H9 (cell line): ENCODE measurements around the gene OR52E8. TPM values are rescaled to one million over a fixed set of nuclear protein-coding genes. Genes with fewer than 3 reads are reported as not detected.

Experiments
- DNase-seq: peaks from one replicate; pipeline ENCODE4 v3.0.0-alpha.2; 2017
- H2AFZ ChIP-seq: one replicate; pipeline ENCODE4 v1.6.1; 2013; ENCODE audit warnings: mild to moderate bottlenecking, low read length, control low read depth, moderate library complexity
- H2AK5ac ChIP-seq: 2 replicates; pipeline ENCODE4 v1.6.1; 2013; ENCODE audit warnings: low read length, control low read depth, mixed read lengths; ENCODE audit not compliant: insufficient read length
- H2BK120ac ChIP-seq: one replicate; pipeline ENCODE4 v1.6.1; 2013; ENCODE audit warnings: low read depth, mild to moderate bottlenecking, low read length, control low read depth, inconsistent platforms; ENCODE audit not compliant: poor library complexity, severe bottlenecking
- H2BK12ac ChIP-seq: 2 replicates; pipeline ENCODE4 v1.6.1; 2013; ENCODE audit warnings: low read length, control low read depth, mixed read lengths, low read depth; ENCODE audit not compliant: insufficient read length
- H2BK15ac ChIP-seq: 2 replicates; pipeline ENCODE4 v1.6.1; 2013; ENCODE audit warnings: low read depth, low read length, control low read depth
- H2BK20ac ChIP-seq: one replicate; pipeline ENCODE4 v1.6.1; 2013; ENCODE audit warnings: low read depth, mild to moderate bottlenecking, low read length, control low read depth, inconsistent platforms; ENCODE audit not compliant: poor library complexity, severe bottlenecking
- H2BK5ac ChIP-seq: 2 replicates; pipeline ENCODE4 v1.6.1; 2013; ENCODE audit warnings: low read length, control low read depth, mixed read lengths; ENCODE audit not compliant: insufficient read length
- H3K14ac ChIP-seq: 2 replicates; pipeline ENCODE4 v1.6.1; 2013; ENCODE audit warnings: low read length, control low read depth; ENCODE audit not compliant: insufficient read depth
- H3K18ac ChIP-seq: 2 replicates; pipeline ENCODE4 v1.6.1; 2013; ENCODE audit warnings: low read depth, mild to moderate bottlenecking, mixed read lengths, low read length, control low read depth; ENCODE audit not compliant: insufficient read length
- H3K23ac ChIP-seq: 2 replicates; pipeline ENCODE4 v1.6.1; 2013; ENCODE audit warnings: low read length, control low read depth, mixed read lengths, low read depth; ENCODE audit not compliant: insufficient read length
- H3K23me2 ChIP-seq: 2 replicates; pipeline ENCODE4 v1.6.1; 2013; ENCODE audit warnings: low read depth, mild to moderate bottlenecking, mixed read lengths, low read length, control low read depth; ENCODE audit not compliant: insufficient read length, poor library complexity, severe bottlenecking
- H3K27ac ChIP-seq: 2 replicates; pipeline ENCODE4 v1.5.1; 2013; ENCODE audit warnings: low read length, control low read depth, mixed read lengths, low read depth; ENCODE audit not compliant: insufficient read length
- H3K27me3 ChIP-seq: 2 replicates; pipeline ENCODE4 v1.6.1; 2013; ENCODE audit warnings: low read length, control low read depth, inconsistent platforms; ENCODE audit not compliant: insufficient read depth
- H3K4ac ChIP-seq: 2 replicates; pipeline ENCODE4 v1.6.1; 2013; ENCODE audit warnings: low read depth, mild to moderate bottlenecking, control low read depth, inconsistent platforms, low read length, moderate library complexity
- H3K4me1 ChIP-seq: 2 replicates; pipeline ENCODE4 v1.6.1; 2013; ENCODE audit warnings: low read length, control low read depth, inconsistent platforms; ENCODE audit not compliant: insufficient read depth
- H3K4me2 ChIP-seq: 2 replicates; pipeline ENCODE4 v1.6.1; 2013; ENCODE audit warnings: low read length, control low read depth, mixed read lengths; ENCODE audit not compliant: insufficient read length, insufficient read depth
- H3K56ac ChIP-seq: 2 replicates; pipeline ENCODE4 v1.6.1; 2013; ENCODE audit warnings: low read depth, mild to moderate bottlenecking, mixed read lengths, low read length, control low read depth; ENCODE audit not compliant: insufficient read length
- H3K79me1 ChIP-seq: 2 replicates; pipeline ENCODE4 v1.6.1; 2013; ENCODE audit warnings: low read depth, mild to moderate bottlenecking, moderate library complexity, low read length, control low read depth, inconsistent platforms; ENCODE audit not compliant: insufficient read depth, poor library complexity, severe bottlenecking
- H3K79me2 ChIP-seq: 2 replicates; pipeline ENCODE4 v1.6.1; 2013; ENCODE audit warnings: low read length, control low read depth, inconsistent platforms; ENCODE audit not compliant: insufficient read depth
- H3K9ac ChIP-seq: 2 replicates; pipeline ENCODE4 v1.6.1; 2013; ENCODE audit warnings: low read length, control low read depth, mixed read lengths; ENCODE audit not compliant: insufficient read length; ENCODE audit errors: extremely low read depth
- H3K9me3 ChIP-seq: one replicate; pipeline ENCODE4 v1.6.1; 2013; ENCODE audit warnings: low read depth, low read length, inconsistent platforms; ENCODE audit not compliant: control insufficient read depth
- H3T11ph ChIP-seq: one replicate; pipeline ENCODE4 v1.6.1; 2013; ENCODE audit warnings: mild to moderate bottlenecking, low read length, control low read depth, inconsistent platforms
- H4K20me1 ChIP-seq: one replicate; pipeline ENCODE4 v1.6.1; 2013; ENCODE audit not compliant: control insufficient read depth, insufficient read length, insufficient read depth
- H4K5ac ChIP-seq: 2 replicates; pipeline ENCODE4 v1.6.1; 2013; ENCODE audit warnings: low read depth, mild to moderate bottlenecking, mixed read lengths, low read length, control low read depth; ENCODE audit not compliant: insufficient read length
- H4K8ac ChIP-seq: replicated peaks from 2 replicates; pipeline ENCODE4 v1.6.1; 2013; ENCODE audit warnings: low read length, control low read depth, mixed read lengths, low read depth; ENCODE audit not compliant: insufficient read length
- H4K91ac ChIP-seq: 2 replicates; pipeline ENCODE4 v1.6.1; 2013; ENCODE audit warnings: low read depth, mild to moderate bottlenecking, moderate library complexity, mixed read lengths, low read length, control low read depth; ENCODE audit not compliant: insufficient read length
- H3K27ac Mint-ChIP-seq, 3 experiments: 2 replicates in 2 of 3; 3 replicates in 1 of 3; pipeline ENCODE4 v1.8.0; 2020 to 2021; ENCODE audit warnings: mixed read lengths in 3 of 3, mild to moderate bottlenecking in 1 of 3, moderate library complexity in 1 of 3
- H3K27me3 Mint-ChIP-seq: 2 replicates; pipeline ENCODE4 v1.8.0; 2021; ENCODE audit warnings: low read depth, mild to moderate bottlenecking, moderate library complexity, mixed read lengths
- H3K36me3 Mint-ChIP-seq, 3 experiments: 2 replicates in 2 of 3; 3 replicates in 1 of 3; pipeline ENCODE4 v1.8.0; 2020 to 2021; ENCODE audit warnings: low read depth in 3 of 3, mixed read lengths in 3 of 3; ENCODE audit not compliant: insufficient read depth in 1 of 3
- H3K4me1 Mint-ChIP-seq, 2 experiments: 2 replicates each; pipeline ENCODE4 v1.8.0; 2020; ENCODE audit warnings: mixed read lengths in 2 of 2
- H3K4me3 Mint-ChIP-seq, 2 experiments: 2 replicates in 1 of 2; 3 replicates in 1 of 2; pipeline ENCODE4 v1.8.0; 2020 to 2021; ENCODE audit warnings: mild to moderate bottlenecking in 2 of 2, mixed read lengths in 2 of 2, moderate library complexity in 1 of 2
- H3K9me3 Mint-ChIP-seq, 2 experiments: 2 replicates in 1 of 2; 3 replicates in 1 of 2; pipeline ENCODE4 v1.8.0; 2020; ENCODE audit warnings: mild to moderate bottlenecking in 2 of 2, mixed read lengths in 2 of 2, moderate library complexity in 1 of 2
- CTCF ChIP-seq: fragments of 200-600 bp; sonication (generic); conservative IDR thresholded peaks from 3 replicates; pipeline ENCODE4 v1.8.0; 2021; ENCODE audit warnings: antibody characterized with exemption, mild to moderate bottlenecking
- whole genome bisulfite sequencing: extraction: QIAGEN DNeasy Blood & Tissue Kit; methylation state at CpG from one replicate; pipeline ENCODE4 v1.1.7; 2013; ENCODE audit warnings: missing lambda C conversion rate, low lambda C conversion rate, mixed read lengths; ENCODE audit not compliant: insufficient read length; ENCODE audit errors: extremely low coverage; 5-methylcytosine and 5-hydroxymethylcytosine counted together
- total RNA-seq: library from RNA; stranded (reverse); gene quantifications from 2 replicates; pipeline ENCODE4 v1.2.1, GENCODE V29; 2021

The OR52E8 gene
- total RNA-seq, 1 experiment from 2014 or later, result not detected

GRCh38 chr11:5837695-5838094 is 19.8 kb downstream of the OR52E8 start:
- no peak overlapping the region for H2AFZ ChIP-seq
- Mint-ChIP-seq H3K27me3 (no peaks in the 10 kb centered on the region; the same call in 1 of the 2 replicates), H3K36me3 (no peaks in the 10 kb centered on the region), H3K27ac (no peak overlapping the region), H3K4me3 (no peak overlapping the region), H3K9me3 (no peaks in the 10 kb centered on the region; a peak in 1 of 5 replicates), H3K4me1 (peaks cover 3 to 9% of the 10 kb centered on the region in 2 experiments)
- no peak overlapping the region for H4K5ac ChIP-seq
- no peaks in the 10 kb centered on the region for H4K20me1 ChIP-seq
- no peak overlapping the region for H2BK20ac ChIP-seq
- H3K27me3 ChIP-seq, result no peaks in the 10 kb centered on the region
- H3K23ac ChIP-seq, result no peak overlapping the region
- no peak overlapping the region for H3K9ac ChIP-seq
- H3K56ac ChIP-seq, result no peak overlapping the region
- no peaks in the 10 kb centered on the region for H3K9me3 ChIP-seq
- H3K4me2 ChIP-seq, result no peak overlapping the region
- no peaks in the 10 kb centered on the region for H3K4me1 ChIP-seq
- no peak overlapping the region for H2AK5ac ChIP-seq
- H3K18ac ChIP-seq, result no peak overlapping the region
- no peak overlapping the region for H4K8ac ChIP-seq
- no peak overlapping the region for H2BK12ac ChIP-seq
- no peak overlapping the region for H2BK120ac ChIP-seq
- no peaks in the 10 kb centered on the region for H3K79me2 ChIP-seq
- no peak overlapping the region for H2BK15ac ChIP-seq
- H3T11ph ChIP-seq, result no peak overlapping the region
- no CpG with 5 or more reads among the region's 2 CpGs for WGBS
- no peak overlapping the region for H2BK5ac ChIP-seq
- DNase-seq, result no peak
- no peak overlapping the region for H3K14ac ChIP-seq
- TF ChIP-seq CTCF, result no peak
- H3K23me2 ChIP-seq, result no peaks in the 10 kb centered on the region
- H3K79me1 ChIP-seq, result no peaks in the 10 kb centered on the region
- no peak overlapping the region for H4K91ac ChIP-seq
- H3K27ac ChIP-seq, result no peak overlapping the region
- H3K4ac ChIP-seq, result no peak overlapping the region
